GM21381 (cell line): ENCODE data around the gene AURKA.

Source experiments
- ATAC-seq: cut with Tn5 transposase; IDR thresholded peaks from one replicate; pipeline ENCODE4 v1.9.1; 2021; ENCODE audit warnings: mild to moderate bottlenecking, moderate library complexity; ENCODE audit not compliant: unreplicated experiment

The AURKA gene

GRCh38 chr20:56392132-56392880, at the start of gene AURKA, which contains the start of gene CSTF1:
TSS of gene AURKA (minus strand) at chr20:56392215. CDS start at chr20:56388197, 4,018 bp downstream.
TSS of gene CSTF1 (plus strand) at chr20:56392645. CDS start at chr20:56395553, 2,908 bp downstream.
- peak; percentile 92 for ATAC-seq

- no peak for ATAC-seq
These were observed 48.5 kb upstream of the AURKA start for GRCh38 chr20:56440346-56441007.

- no peak for ATAC-seq
These were observed 47.8 kb upstream of the AURKA start for GRCh38 chr20:56439771-56440291.

- no peak for ATAC-seq
These were observed 46.3 kb upstream of the AURKA start for GRCh38 chr20:56438284-56438683.

GRCh38 chr20:56437196-56437960, 45.4 kb upstream of the AURKA start:
- ATAC-seq = no peak

- no peak for ATAC-seq
These were observed 41.9 kb upstream of the AURKA start for GRCh38 chr20:56433880-56434255.

GRCh38 chr20:56433221-56433879, 41.3 kb upstream of the AURKA start:
- no peak for ATAC-seq

- no peak for ATAC-seq
These were observed 39.5 kb upstream of the AURKA start for GRCh38 chr20:56431471-56431870.

GRCh38 chr20:56430957-56431356, 38.9 kb upstream of the AURKA start:
- ATAC-seq = no peak

GRCh38 chr20:56430461-56430860, 38.4 kb upstream of the AURKA start:
- no peak for ATAC-seq

- ATAC-seq = no peak
These were observed 37.9 kb upstream of the AURKA start for GRCh38 chr20:56429941-56430340.

GRCh38 chr20:56429502-56429901, 37.5 kb upstream of the AURKA start:
- ATAC-seq = no peak

- no peak for ATAC-seq
These were observed 36.9 kb upstream of the AURKA start for GRCh38 chr20:56428881-56429280.

GRCh38 chr20:56428410-56428809, 36.4 kb upstream of the AURKA start:
- ATAC-seq = no peak

- no peak for ATAC-seq
These were observed 35.8 kb upstream of the AURKA start for GRCh38 chr20:56427797-56428196.

- ATAC-seq = no peak
These were observed 34.9 kb upstream of the AURKA start for GRCh38 chr20:56426926-56427325.

GRCh38 chr20:56426026-56426425, 34.0 kb upstream of the AURKA start:
- ATAC-seq = no peak

- no peak for ATAC-seq
These were observed 32.9 kb upstream of the AURKA start for GRCh38 chr20:56424931-56425330.

- ATAC-seq = no peak
These were observed 31.9 kb upstream of the AURKA start for GRCh38 chr20:56423886-56424285.

GRCh38 chr20:56423211-56423610, 31.2 kb upstream of the AURKA start:
- ATAC-seq = no peak

GRCh38 chr20:56422824-56423189, 30.8 kb upstream of the AURKA start:
- ATAC-seq = no peak
